ENCODE measurements around the gene ALPK1.

DNA sequence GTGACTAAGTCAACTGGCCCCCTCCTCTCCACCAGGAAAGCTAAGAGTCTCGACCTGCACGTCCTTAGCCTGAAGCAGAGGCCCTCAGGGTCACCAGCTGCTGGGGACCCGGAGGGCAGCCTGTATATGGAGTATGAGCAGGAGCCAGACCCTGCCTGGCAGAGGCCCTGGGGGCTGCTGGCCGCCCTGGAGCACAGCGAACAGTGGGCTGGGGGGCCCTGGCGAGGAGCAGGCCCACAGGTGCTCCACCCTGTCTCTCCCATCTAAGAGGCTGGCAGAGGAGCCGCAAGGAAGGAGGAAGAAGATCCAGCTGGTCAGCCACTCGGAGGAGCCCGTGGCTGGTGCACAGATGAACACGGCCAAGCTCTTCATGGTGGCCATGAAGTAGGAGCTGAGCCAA lies 61.2 kb downstream of the ALPK1 start:
- TF ChIP-seq YY1 (IDR thresholded peaks at IDR 0.05; ENCODE audit: low read depth) (no peak), EP300 (IDR thresholded peaks at IDR 0.05; ENCODE audit: borderline replicate concordance) (no peak), CEBPB (IDR thresholded peaks at IDR 0.05) (no peak), CREB1 (IDR thresholded peaks at IDR 0.05; ENCODE audit: low read depth) (no peak), ZBTB7A (IDR thresholded peaks at IDR 0.05; ENCODE audit: low read depth) (no peak), TAF1 (IDR thresholded peaks at IDR 0.05; ENCODE audit: low read depth) (no peak)
- TF ChIP-seq, protein P1, sequence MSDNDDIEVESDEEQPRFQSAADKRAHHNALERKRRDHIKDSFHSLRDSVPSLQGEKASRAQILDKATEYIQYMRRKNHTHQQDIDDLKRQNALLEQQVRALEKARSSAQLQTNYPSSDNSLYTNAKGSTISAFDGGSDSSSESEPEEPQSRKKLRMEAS (IDR thresholded peaks at IDR 0.05), result no peak
- TF ChIP-seq, protein P2, sequence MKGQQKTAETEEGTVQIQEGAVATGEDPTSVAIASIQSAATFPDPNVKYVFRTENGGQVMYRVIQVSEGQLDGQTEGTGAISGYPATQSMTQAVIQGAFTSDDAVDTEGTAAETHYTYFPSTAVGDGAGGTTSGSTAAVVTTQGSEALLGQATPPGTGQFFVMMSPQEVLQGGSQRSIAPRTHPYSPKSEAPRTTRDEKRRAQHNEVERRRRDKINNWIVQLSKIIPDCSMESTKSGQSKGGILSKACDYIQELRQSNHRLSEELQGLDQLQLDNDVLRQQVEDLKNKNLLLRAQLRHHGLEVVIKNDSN (IDR thresholded peaks at IDR 0.05), result no peak
- TF ChIP-seq, protein P3, sequence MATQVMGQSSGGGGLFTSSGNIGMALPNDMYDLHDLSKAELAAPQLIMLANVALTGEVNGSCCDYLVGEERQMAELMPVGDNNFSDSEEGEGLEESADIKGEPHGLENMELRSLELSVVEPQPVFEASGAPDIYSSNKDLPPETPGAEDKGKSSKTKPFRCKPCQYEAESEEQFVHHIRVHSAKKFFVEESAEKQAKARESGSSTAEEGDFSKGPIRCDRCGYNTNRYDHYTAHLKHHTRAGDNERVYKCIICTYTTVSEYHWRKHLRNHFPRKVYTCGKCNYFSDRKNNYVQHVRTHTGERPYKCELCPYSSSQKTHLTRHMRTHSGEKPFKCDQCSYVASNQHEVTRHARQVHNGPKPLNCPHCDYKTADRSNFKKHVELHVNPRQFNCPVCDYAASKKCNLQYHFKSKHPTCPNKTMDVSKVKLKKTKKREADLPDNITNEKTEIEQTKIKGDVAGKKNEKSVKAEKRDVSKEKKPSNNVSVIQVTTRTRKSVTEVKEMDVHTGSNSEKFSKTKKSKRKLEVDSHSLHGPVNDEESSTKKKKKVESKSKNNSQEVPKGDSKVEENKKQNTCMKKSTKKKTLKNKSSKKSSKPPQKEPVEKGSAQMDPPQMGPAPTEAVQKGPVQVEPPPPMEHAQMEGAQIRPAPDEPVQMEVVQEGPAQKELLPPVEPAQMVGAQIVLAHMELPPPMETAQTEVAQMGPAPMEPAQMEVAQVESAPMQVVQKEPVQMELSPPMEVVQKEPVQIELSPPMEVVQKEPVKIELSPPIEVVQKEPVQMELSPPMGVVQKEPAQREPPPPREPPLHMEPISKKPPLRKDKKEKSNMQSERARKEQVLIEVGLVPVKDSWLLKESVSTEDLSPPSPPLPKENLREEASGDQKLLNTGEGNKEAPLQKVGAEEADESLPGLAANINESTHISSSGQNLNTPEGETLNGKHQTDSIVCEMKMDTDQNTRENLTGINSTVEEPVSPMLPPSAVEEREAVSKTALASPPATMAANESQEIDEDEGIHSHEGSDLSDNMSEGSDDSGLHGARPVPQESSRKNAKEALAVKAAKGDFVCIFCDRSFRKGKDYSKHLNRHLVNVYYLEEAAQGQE (IDR thresholded peaks at IDR 0.05; ENCODE audit: low read depth), result no peak

Data from Ishikawa (cell line).